ENCODE measurements around the gene CCDC40.

GRCh38 chr17:80027043-80027435, 9.4 kb upstream of the CCDC40 start:
- TF ChIP-seq, protein P1, sequence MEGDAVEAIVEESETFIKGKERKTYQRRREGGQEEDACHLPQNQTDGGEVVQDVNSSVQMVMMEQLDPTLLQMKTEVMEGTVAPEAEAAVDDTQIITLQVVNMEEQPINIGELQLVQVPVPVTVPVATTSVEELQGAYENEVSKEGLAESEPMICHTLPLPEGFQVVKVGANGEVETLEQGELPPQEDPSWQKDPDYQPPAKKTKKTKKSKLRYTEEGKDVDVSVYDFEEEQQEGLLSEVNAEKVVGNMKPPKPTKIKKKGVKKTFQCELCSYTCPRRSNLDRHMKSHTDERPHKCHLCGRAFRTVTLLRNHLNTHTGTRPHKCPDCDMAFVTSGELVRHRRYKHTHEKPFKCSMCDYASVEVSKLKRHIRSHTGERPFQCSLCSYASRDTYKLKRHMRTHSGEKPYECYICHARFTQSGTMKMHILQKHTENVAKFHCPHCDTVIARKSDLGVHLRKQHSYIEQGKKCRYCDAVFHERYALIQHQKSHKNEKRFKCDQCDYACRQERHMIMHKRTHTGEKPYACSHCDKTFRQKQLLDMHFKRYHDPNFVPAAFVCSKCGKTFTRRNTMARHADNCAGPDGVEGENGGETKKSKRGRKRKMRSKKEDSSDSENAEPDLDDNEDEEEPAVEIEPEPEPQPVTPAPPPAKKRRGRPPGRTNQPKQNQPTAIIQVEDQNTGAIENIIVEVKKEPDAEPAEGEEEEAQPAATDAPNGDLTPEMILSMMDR (IDR thresholded peaks at IDR 0.05 in 8 of 11, conservative IDR thresholded peaks at IDR 0.05 in 3 of 11) = no peak
- no peak for TF ChIP-seq POLR2A (IDR thresholded peaks at IDR 0.05)

Measured in spleen (tissue), 7 donors.